Osteocyte (in vitro differentiated cells): Measurements from ENCODE around the gene CAPN6. TPM values are rescaled to one million over a fixed set of nuclear protein-coding genes. Genes with fewer than 3 reads are reported as not detected.

Source experiments
- DNase-seq: peaks from one replicate; pipeline ENCODE4 v3.0.0; 2021; ENCODE audit warnings: mixed read lengths; ENCODE audit not compliant: unreplicated experiment; ENCODE audit errors: extremely low spot score
- H3K27ac Mint-ChIP-seq: one replicate; pipeline ENCODE4 v1.8.0; 2021; ENCODE audit warnings: mild to moderate bottlenecking, mixed read lengths; ENCODE audit not compliant: unreplicated experiment
- H3K27me3 Mint-ChIP-seq: one replicate; pipeline ENCODE4 v1.8.0; 2021; ENCODE audit warnings: mixed read lengths; ENCODE audit not compliant: unreplicated experiment
- H3K36me3 Mint-ChIP-seq: one replicate; pipeline ENCODE4 v1.8.0; 2021; ENCODE audit warnings: mixed read lengths; ENCODE audit not compliant: unreplicated experiment
- H3K4me1 Mint-ChIP-seq: one replicate; pipeline ENCODE4 v1.8.0; 2021; ENCODE audit warnings: mixed read lengths; ENCODE audit not compliant: unreplicated experiment
- H3K4me3 Mint-ChIP-seq: one replicate; pipeline ENCODE4 v1.8.0; 2021; ENCODE audit warnings: mild to moderate bottlenecking, moderate library complexity, mixed read lengths; ENCODE audit not compliant: unreplicated experiment
- H3K9me3 Mint-ChIP-seq: one replicate; pipeline ENCODE4 v1.8.0; 2021; ENCODE audit warnings: mixed read lengths; ENCODE audit not compliant: unreplicated experiment
- total RNA-seq: library from RNA; stranded (reverse); gene quantifications from 2 replicates; pipeline ENCODE4 v1.2.1, GENCODE V29; 2021
- TF ChIP-seq, protein P1 (sequence below): fragments of 200-600 bp; sonication (generic); IDR thresholded peaks from 2 replicates; pipeline ENCODE4 v1.5.0; 2021; ENCODE audit warnings: antibody characterized with exemption, mild to moderate bottlenecking, moderate library complexity

CAPN6 gene
- total RNA-seq, 1 donor from 2014 or later, result not detected

DNA sequence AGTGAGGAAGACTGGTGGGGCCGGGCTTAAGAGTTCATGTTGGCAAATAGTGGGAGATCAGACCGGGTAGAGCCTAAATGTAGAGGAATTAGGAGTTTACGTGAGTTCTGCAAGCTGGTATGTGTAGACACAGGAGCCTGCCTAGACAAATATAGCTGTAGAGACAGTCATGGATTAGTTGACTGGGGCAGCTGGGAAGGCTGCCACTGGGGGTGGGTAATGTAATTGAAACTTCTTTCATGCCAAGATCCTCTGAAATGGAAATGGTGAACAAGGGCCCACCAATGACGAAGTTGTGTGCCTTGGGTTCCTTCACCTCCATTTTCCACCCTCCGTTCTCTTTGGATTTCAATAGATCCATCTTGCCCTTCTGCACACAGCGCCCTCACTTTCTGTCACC lies 11.9 kb upstream of the CAPN6 start:
- Mint-ChIP-seq H3K4me1 (no peaks in the 10 kb centered on the region), H3K36me3 (no peaks in the 10 kb centered on the region), H3K27me3 (no peaks in the 10 kb centered on the region), H3K27ac (no peak overlapping the region), H3K9me3 (no peaks in the 10 kb centered on the region), H3K4me3 (no peak overlapping the region)
- no peak for DNase-seq
- TF ChIP-seq, protein P1, sequence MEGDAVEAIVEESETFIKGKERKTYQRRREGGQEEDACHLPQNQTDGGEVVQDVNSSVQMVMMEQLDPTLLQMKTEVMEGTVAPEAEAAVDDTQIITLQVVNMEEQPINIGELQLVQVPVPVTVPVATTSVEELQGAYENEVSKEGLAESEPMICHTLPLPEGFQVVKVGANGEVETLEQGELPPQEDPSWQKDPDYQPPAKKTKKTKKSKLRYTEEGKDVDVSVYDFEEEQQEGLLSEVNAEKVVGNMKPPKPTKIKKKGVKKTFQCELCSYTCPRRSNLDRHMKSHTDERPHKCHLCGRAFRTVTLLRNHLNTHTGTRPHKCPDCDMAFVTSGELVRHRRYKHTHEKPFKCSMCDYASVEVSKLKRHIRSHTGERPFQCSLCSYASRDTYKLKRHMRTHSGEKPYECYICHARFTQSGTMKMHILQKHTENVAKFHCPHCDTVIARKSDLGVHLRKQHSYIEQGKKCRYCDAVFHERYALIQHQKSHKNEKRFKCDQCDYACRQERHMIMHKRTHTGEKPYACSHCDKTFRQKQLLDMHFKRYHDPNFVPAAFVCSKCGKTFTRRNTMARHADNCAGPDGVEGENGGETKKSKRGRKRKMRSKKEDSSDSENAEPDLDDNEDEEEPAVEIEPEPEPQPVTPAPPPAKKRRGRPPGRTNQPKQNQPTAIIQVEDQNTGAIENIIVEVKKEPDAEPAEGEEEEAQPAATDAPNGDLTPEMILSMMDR, result no peak

DNA sequence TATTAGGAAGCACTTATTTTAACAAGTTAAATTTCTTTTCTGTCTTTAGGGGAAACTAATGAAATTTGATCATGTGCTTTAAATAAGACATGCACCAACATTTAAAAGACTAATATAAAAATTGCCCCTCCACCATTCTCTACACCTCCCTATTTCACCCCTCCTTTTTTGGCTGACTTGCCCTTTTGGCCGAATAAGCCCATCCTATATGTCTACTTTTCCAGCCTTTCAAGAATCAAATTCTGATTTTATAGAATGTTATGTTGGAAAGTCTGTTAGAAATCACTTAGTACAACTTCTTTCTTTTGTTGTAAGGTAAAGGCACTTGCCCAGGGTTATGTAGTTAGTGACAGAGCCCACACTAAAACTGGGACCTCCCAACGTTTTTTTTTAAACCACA lies 1.8 kb downstream of the CAPN6 start:
- Mint-ChIP-seq H3K4me3 (no peak overlapping the region), H3K4me1 (no peaks in the 10 kb centered on the region)

DNA sequence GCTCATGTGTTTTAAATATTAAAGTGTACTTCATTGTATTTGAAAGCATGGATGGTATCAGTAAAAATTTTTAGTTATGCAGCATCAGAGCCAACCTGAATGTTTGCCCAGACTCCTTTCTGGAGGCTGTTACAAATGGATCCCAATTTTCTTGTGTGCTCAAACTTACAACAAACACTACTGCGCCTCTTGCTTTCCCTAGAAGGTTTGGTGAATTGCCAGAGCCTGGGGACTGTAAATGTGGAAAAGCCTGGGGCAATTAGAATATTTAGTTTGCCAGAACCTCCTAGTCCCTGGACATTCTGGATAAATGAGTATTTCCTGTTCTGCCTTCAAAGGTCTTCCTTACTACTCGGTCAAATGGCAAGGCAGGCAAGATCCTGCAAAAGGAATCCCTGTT lies 4.8 kb downstream of the CAPN6 start:
- no peaks in the 10 kb centered on the region for H3K36me3 Mint-ChIP-seq
- H3K4me1 Mint-ChIP-seq, result no peaks in the 10 kb centered on the region
- H3K4me3 Mint-ChIP-seq, result no peak overlapping the region
- TF ChIP-seq, protein P1, result no peak
- no peaks in the 10 kb centered on the region for H3K9me3 Mint-ChIP-seq
- no peak overlapping the region for H3K27ac Mint-ChIP-seq
- no peaks in the 10 kb centered on the region for H3K27me3 Mint-ChIP-seq
- DNase-seq, result no peak

More for the DNA sequence above, 1.8 kb downstream of the CAPN6 start:
- Mint-ChIP-seq H3K9me3 (no peaks in the 10 kb centered on the region), H3K27me3 (no peaks in the 10 kb centered on the region), H3K36me3 (no peaks in the 10 kb centered on the region), H3K27ac (no peak overlapping the region)
- TF ChIP-seq, protein P1, result no peak
- no peak for DNase-seq

DNA sequence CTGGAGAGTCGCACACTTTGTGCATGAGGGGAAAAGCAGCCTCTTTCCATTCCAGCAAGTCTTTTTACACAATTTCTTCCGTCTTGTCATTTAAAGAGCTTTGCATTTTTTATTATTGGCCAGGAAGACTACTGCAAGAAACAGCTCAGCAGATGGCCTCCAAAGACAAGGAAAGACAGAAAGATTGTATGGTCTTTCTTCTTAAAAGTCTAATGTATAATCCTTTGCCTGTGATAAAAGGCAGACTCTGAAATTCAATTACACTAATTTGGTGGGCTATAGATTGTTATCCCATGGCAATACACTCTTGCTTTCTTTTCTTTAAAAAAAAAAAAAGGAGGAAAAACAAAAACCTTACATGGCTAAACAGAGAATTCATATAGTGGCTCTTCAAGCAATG lies 5.9 kb downstream of the CAPN6 start:
- no peak overlapping the region for H3K27ac Mint-ChIP-seq
- H3K27me3 Mint-ChIP-seq, result no peaks in the 10 kb centered on the region
- no peak overlapping the region for H3K4me3 Mint-ChIP-seq

DNA sequence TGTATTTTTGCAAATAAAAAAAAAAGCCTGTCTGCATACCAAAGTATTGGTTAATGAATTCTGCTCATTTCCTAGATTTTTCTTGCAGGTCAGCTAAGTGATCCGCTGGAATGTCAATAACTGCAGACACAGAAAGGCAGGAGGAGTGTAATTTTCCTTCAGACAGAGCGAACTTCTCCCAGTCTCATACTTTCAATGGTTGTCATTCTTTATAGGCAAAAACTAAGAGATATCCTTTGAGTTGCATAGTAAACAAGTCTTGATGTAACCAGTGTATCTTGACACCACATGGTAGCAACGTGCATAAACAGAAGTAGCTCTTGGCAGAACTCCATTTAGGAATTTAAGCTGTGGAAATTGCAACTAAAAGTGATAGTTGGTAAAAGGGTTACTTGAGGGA lies 8.2 kb downstream of the CAPN6 start:
- Mint-ChIP-seq H3K36me3 (no peaks in the 10 kb centered on the region), H3K27me3 (no peaks in the 10 kb centered on the region), H3K9me3 (peaks cover 3% of the 10 kb centered on the region), H3K27ac (no peak overlapping the region), H3K4me1 (no peaks in the 10 kb centered on the region), H3K4me3 (no peak overlapping the region)
- no peak for DNase-seq
- TF ChIP-seq, protein P1, result no peak

More for the DNA sequence above, 5.9 kb downstream of the CAPN6 start:
- Mint-ChIP-seq H3K9me3 (peaks cover 2% of the 10 kb centered on the region), H3K4me1 (no peaks in the 10 kb centered on the region), H3K36me3 (no peaks in the 10 kb centered on the region)
- TF ChIP-seq, protein P1, result no peak
- no peak for DNase-seq
